Heart right ventricle (tissue), 16 donors: ENCODE results near the gene ROCK1. TPM values are rescaled to one million over a fixed set of nuclear protein-coding genes. Genes with fewer than 3 reads are reported as not detected.

Experiments
- ATAC-seq, 8 donors: fragments of 200-7000 bp; cut with Tn5 transposase; one replicate each; pipeline ENCODE4 v1.9.1; 2020; ENCODE audit warnings: mild to moderate bottlenecking in 8 of 8, moderate library complexity in 8 of 8, moderate number of reproducible peaks in 1 of 8
- DNase-seq, 2 donors: peaks; one replicate each; pipeline ENCODE4 v3.0.0-alpha.2; 2020
- H3K27ac ChIP-seq, 10 donors: fragments of 200-600 bp; sonication (generic) in 2 of 10; one replicate each; pipeline versions ENCODE4 v1.5.0 to v1.8.0; 2020 to 2022; ENCODE audit warnings: mild to moderate bottlenecking in 3 of 10
- H3K27me3 ChIP-seq, 7 donors: fragments of 200-600 bp; one replicate each; pipeline ENCODE4 v1.8.0; 2021 to 2022; ENCODE audit warnings: mild to moderate bottlenecking in 2 of 7
- H3K36me3 ChIP-seq, 9 donors: fragments of 200-600 bp; sonication (generic) in 1 of 9; one replicate each; pipeline versions ENCODE4 v1.5.0 to v1.8.0; 2020 to 2022; ENCODE audit warnings: mild to moderate bottlenecking in 2 of 9
- H3K4me1 ChIP-seq, 9 donors: fragments of 200-600 bp; sonication (generic) in 1 of 9; one replicate each; pipeline versions ENCODE4 v1.5.0 to v1.8.0; 2020 to 2022; ENCODE audit warnings: mild to moderate bottlenecking in 4 of 9
- H3K4me3 ChIP-seq, 10 donors: fragments of 200-600 bp; sonication (generic) in 2 of 10; one replicate each; pipeline versions ENCODE4 v1.5.0 to v1.8.0; 2020 to 2022; ENCODE audit warnings: mild to moderate bottlenecking in 7 of 10, moderate library complexity in 2 of 10
- H3K9me3 ChIP-seq, 11 donors: fragments of 200-600 bp in 10 of 11; sonication (generic) in 2 of 11; one replicate each; pipeline versions ENCODE4 v1.5.0 to v1.8.0; 2013 to 2022; ENCODE audit warnings: mild to moderate bottlenecking in 2 of 11, control low read depth in 1 of 11, moderate library complexity in 1 of 11
- CTCF ChIP-seq, 9 donors: fragments of 200-600 bp; sonication (generic) in 2 of 9; IDR thresholded peaks; one replicate each; pipeline versions ENCODE4 v1.5.0 to v1.8.0; 2021 to 2022; ENCODE audit warnings: antibody characterized with exemption in 9 of 9, mild to moderate bottlenecking in 5 of 9, moderate library complexity in 1 of 9
- WGBS, 2 donors: extraction: QIAGEN DNeasy Blood & Tissue Kit; methylation state at CpG; one replicate each; pipeline ENCODE4 v1.1.7; 2013; ENCODE audit warnings: inconsistent platforms in 1 of 2; 5-methylcytosine and 5-hydroxymethylcytosine counted together
- intact Hi-C, 10 donors: fragments of 100-400 bp; cut with DNase I; formaldehyde crosslinking; loops; one replicate each; pipeline versions ENCODE4 v1.11.1 to v1.14.2; 2022
- polyA plus RNA-seq, 2 donors: library from polyadenylated mRNA; stranded (reverse); fragments of 200-250 nt; gene quantifications; one replicate each; pipeline ENCODE4 v1.2.3, GENCODE V29; 2013
- total RNA-seq, 10 donors: library from RNA; stranded (reverse); fragmentation: NEBNext Ultra II Directional in 3 of 10; extraction: Animal tissue kit (Norgen Biotek cat#: 25700) in 3 of 10; gene quantifications; one replicate each; pipeline versions ENCODE4 v1.2.1 to v1.2.4, GENCODE V29; 2021 to 2023
- donor health status: Arrhythmogenic right ventricular cardiomyopathy.
- donor health status: ischemic (EF 13 %, LVEDD 7.1; RV severe dilation, severe dysfunction).
- donor health status: healthy with polysubstance abuse.
- donor health status: DM: no; HTN: yes; CAD: no.
- donor health status: DM: no; HTN: no; CAD: no.
- donor health status: ischemic (EF 25% LVEDD 6.9; RV normal size, moderate dysfunction).
- donor health status: ischemic (EF 25% LVEDD 5.7; RV mildly dilated, moderate dysfunction).
- donor health status: healthy.
- donor health status: DM: yes; HTN: yes; CAD: no.
- donor health status: Ischemic cardiomyopathy.
- donor health status: ischemic (EF 35%, LVEDD 5.7; RV mildly dilated, moderate dysfunction).
- donor health status: nonischemic (EF 11% LVEDD 7.7; RV severe dilation, severe dysfunction).
- donor health status: DM: yes; HTN: yes; CAD: no.
- donor health status: PGD.
- donor health status: ischemic (EF 29% LVEDD 5.4; RV normal size, mild dysfunction).
- donor health status: nonischemic (EF 23%, LVEDD 6.1; RV moderate dilation, normal function).

ROCK1 gene
- total and polyA plus RNA-seq, 12 donors, result 12.5 to 44.1 (median 35.1) TPM

GRCh38 chr18:21117409-21118131, 6.0 kb upstream of the ROCK1 start:
- Histone ChIP-seq H3K27me3 (no peaks in the 10 kb centered on the region), H3K36me3 (no peaks in the 10 kb centered on the region), H3K27ac (peak overlapping the region; percentile 24 to 70 (median 39)), H3K4me1 (peaks cover 0 to 39% (median 9%) of the 10 kb centered on the region in 9 donors), H3K4me3 (no peak overlapping the region), H3K9me3 (no peaks in the 10 kb centered on the region)
- intact Hi-C loops, result loop anchor here in 4 of 10 donors (10.0 kb wide), 3 partner anchors 67 to 143 kb away; no protein-coding TSS in a partner anchor
- peak; percentile 41 to 93 (median 66) for ATAC-seq
- DNase-seq, result no peak
- WGBS, 2 donors, result 43 to 52% methylated on average over 5 of the region's 5 CpGs
- TF ChIP-seq CTCF (IDR thresholded peaks at IDR 0.05), result no peak

GRCh38 chr18:21115519-21116411, 4.2 kb upstream of the ROCK1 start:
- H3K4me1 ChIP-seq, result peaks cover 0 to 40% (median 14%) of the 10 kb centered on the region in 9 donors
- H3K36me3 ChIP-seq, result no peaks in the 10 kb centered on the region
- 86% methylated on average over 7 of the region's 7 CpGs for WGBS, 2 donors
- H3K27me3 ChIP-seq, result no peaks in the 10 kb centered on the region
- H3K9me3 ChIP-seq, result no peaks in the 10 kb centered on the region
- TF ChIP-seq CTCF (IDR thresholded peaks at IDR 0.05), result no peak
- H3K27ac ChIP-seq, result no peak overlapping the region
- DNase-seq, result no peak
- H3K4me3 ChIP-seq, result no peak overlapping the region
- no peak for ATAC-seq
- intact Hi-C loops, result loop anchor here in 4 of 10 donors (10.0 kb wide), 3 partner anchors 69 to 141 kb away; no protein-coding TSS in a partner anchor

GRCh38 chr18:21112543-21113105, 1.0 kb upstream of the ROCK1 start:
- Histone ChIP-seq H3K27ac (peak overlapping the region; percentile 45 to 99 (median 96)), H3K9me3 (no peaks in the 10 kb centered on the region), H3K36me3 (no peaks in the 10 kb centered on the region), H3K4me1 (peaks cover 0 to 48% (median 34%) of the 10 kb centered on the region in 9 donors), H3K27me3 (no peaks in the 10 kb centered on the region), H3K4me3 (peak overlapping the region; percentile 22 to 99 (median 95))
- intact Hi-C loops, result loop anchor here in 5 of 10 donors (5.0 to 10.0 kb wide), 4 partner anchors 72 to 138 kb away; no protein-coding TSS in a partner anchor
- WGBS, 2 donors, result 19% methylated on average over 9 of the region's 9 CpGs
- ATAC-seq (no peak), DNase-seq (no peak)
- TF ChIP-seq CTCF (IDR thresholded peaks at IDR 0.05), result no peak

GRCh38 chr18:21112140-21112473, 494 bp upstream of the ROCK1 start:
- no peak for DNase-seq
- no peaks in the 10 kb centered on the region for H3K27me3 ChIP-seq
- peak; percentile 40 to 73 (median 66) for ATAC-seq
- H3K9me3 ChIP-seq, result no peaks in the 10 kb centered on the region
- intact Hi-C loops, result loop anchor here in 5 of 10 donors (5.0 to 10.0 kb wide), 4 partner anchors 73 to 137 kb away; no protein-coding TSS in a partner anchor
- H3K27ac ChIP-seq, result peak overlapping the region; percentile 45 to 99 (median 96)
- H3K4me3 ChIP-seq, result peak overlapping the region; percentile 22 to 99 (median 95)
- H3K36me3 ChIP-seq, result no peaks in the 10 kb centered on the region
- 0 to 1% methylated on average over 16 of the region's 16 CpGs for WGBS, 2 donors
- H3K4me1 ChIP-seq, result peaks cover 0 to 48% (median 40%) of the 10 kb centered on the region in 9 donors
- peak in 1 of 9 donors; percentile 14 for TF ChIP-seq CTCF (IDR thresholded peaks at IDR 0.05)
